Measurements from ENCODE around the gene NAALADL1. TPM values are rescaled to one million over a fixed set of nuclear protein-coding genes. Genes with fewer than 3 reads are reported as not detected.

NAALADL1 gene
- total RNA-seq, 2 donors from 2014 or later = 6.0 to 18.9 TPM

DNA sequence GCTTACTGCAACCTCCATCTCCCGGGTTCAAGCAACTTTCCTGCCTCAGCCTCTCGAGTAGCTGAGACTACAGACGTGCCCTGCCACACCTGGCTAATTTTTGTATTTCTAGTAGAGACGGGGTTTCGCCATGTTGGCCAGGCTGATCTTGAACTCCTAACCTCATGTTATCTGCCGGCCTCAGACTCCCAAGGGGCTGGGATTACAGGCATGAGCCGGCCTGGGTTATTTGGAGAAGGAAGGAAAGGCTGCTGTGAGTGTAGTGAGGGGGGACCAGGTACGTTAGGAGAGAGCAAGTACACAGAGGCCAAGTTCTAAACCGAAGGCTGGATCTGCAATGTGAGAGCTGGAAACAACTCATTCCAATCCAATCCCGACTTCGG, 62.0 kb downstream of the NAALADL1 start:
- Histone ChIP-seq H3K36me3 (no peaks in the 10 kb centered on the region), H3K4me1 (peaks cover 0 to 10% of the 10 kb centered on the region in 2 donors), H3K9me3 (no peaks in the 10 kb centered on the region), H3K27ac (peak overlapping the region; percentile 48 to 54), H3K27me3 (no peaks in the 10 kb centered on the region), H3K4me3 (peak overlapping the region; percentile 27 to 45)
- TF ChIP-seq, protein P1, sequence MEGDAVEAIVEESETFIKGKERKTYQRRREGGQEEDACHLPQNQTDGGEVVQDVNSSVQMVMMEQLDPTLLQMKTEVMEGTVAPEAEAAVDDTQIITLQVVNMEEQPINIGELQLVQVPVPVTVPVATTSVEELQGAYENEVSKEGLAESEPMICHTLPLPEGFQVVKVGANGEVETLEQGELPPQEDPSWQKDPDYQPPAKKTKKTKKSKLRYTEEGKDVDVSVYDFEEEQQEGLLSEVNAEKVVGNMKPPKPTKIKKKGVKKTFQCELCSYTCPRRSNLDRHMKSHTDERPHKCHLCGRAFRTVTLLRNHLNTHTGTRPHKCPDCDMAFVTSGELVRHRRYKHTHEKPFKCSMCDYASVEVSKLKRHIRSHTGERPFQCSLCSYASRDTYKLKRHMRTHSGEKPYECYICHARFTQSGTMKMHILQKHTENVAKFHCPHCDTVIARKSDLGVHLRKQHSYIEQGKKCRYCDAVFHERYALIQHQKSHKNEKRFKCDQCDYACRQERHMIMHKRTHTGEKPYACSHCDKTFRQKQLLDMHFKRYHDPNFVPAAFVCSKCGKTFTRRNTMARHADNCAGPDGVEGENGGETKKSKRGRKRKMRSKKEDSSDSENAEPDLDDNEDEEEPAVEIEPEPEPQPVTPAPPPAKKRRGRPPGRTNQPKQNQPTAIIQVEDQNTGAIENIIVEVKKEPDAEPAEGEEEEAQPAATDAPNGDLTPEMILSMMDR (IDR thresholded peaks at IDR 0.05) = no peak
- DNase-seq (ENCODE audit: low spot score) = no peak

Small RNA genes lying within 50 kb of the gene (microRNA-seq; reads per million reads assigned to microRNA genes)
- gene MIR6879 (ENCODE audit: borderline number of aligned reads in 2 of 2, borderline replicate concordance in 1 of 2) = 0 to 0.71 reads per million in 2 donors

Other genes with a start within 250 kb of the NAALADL1 start
- 1 to 10 TPM; 7.2 to 9.8 TPM for gene MEN1, start 248.0 kb downstream of the NAALADL1 start, total RNA-seq
- 1 to 10 TPM in 1 of 2 donors, under 1 TPM in 1; 0.33 to 1.0 TPM for gene CDC42BPG, start 213.9 kb downstream of the NAALADL1 start, total RNA-seq
- gene EHD1, start 179.9 kb downstream of the NAALADL1 start, total RNA-seq = 10 to 100 TPM; 29.5 to 34.1 TPM
- gene ATG2A, start 141.3 kb downstream of the NAALADL1 start, total RNA-seq = 10 to 100 TPM; 16.0 to 24.1 TPM
- 10 to 100 TPM; 21.5 to 23.0 TPM for gene PPP2R5B, start 133.9 kb downstream of the NAALADL1 start, total RNA-seq
- gene GPHA2, start 122.7 kb downstream of the NAALADL1 start, total RNA-seq = not detected
- not detected for gene MAJIN, start 86.4 kb downstream of the NAALADL1 start, total RNA-seq
- 1 to 10 TPM; 1.1 to 1.6 TPM for gene BATF2, start 61.6 kb downstream of the NAALADL1 start, total RNA-seq
- gene ARL2, start 44.4 kb downstream of the NAALADL1 start, total RNA-seq = 100 to 1,000 TPM; 155 to 207 TPM
- gene SNX15, start 31.1 kb downstream of the NAALADL1 start, total RNA-seq = 10 to 100 TPM; 19.4 to 21.8 TPM
- gene SAC3D1, start 17.3 kb downstream of the NAALADL1 start, total RNA-seq = 1 to 10 TPM; 5.4 to 6.8 TPM
- gene CDCA5, start 25.5 kb upstream of the NAALADL1 start, total RNA-seq = under 1 TPM; 0.16 to 0.52 TPM
- 10 to 100 TPM; 26.7 to 38.4 TPM for gene ZFPL1, start 25.7 kb upstream of the NAALADL1 start, total RNA-seq
- gene VPS51, start 37.7 kb upstream of the NAALADL1 start, total RNA-seq = 100 to 1,000 TPM in 1 of 2 donors, 10 to 100 TPM in 1; 98.5 to 147 TPM
- gene TM7SF2, start 53.3 kb upstream of the NAALADL1 start, total RNA-seq = 100 to 1,000 TPM; 134 to 199 TPM
- gene ZNHIT2, start 59.1 kb upstream of the NAALADL1 start, total RNA-seq = 10 to 100 TPM in 1 of 2 donors, 1 to 10 TPM in 1; 8.7 to 12.0 TPM
- gene FAU, start 63.6 kb upstream of the NAALADL1 start, total RNA-seq = 100 to 1,000 TPM; 361 to 585 TPM
- gene MRPL49, start 63.8 kb upstream of the NAALADL1 start, total RNA-seq = 10 to 100 TPM; 38.8 to 47.8 TPM
- gene SYVN1, start 76.0 kb upstream of the NAALADL1 start, total RNA-seq = 10 to 100 TPM; 29.1 to 52.0 TPM
- gene SPDYC, start 111.7 kb upstream of the NAALADL1 start, total RNA-seq = not detected
- gene CAPN1, start 123.4 kb upstream of the NAALADL1 start, total RNA-seq = 10 to 100 TPM; 89.9 to 93.0 TPM
- gene POLA2, start 203.4 kb upstream of the NAALADL1 start, total RNA-seq = 10 to 100 TPM in 1 of 2 donors, 1 to 10 TPM in 1; 4.5 to 12.4 TPM